Natural killer cell (primary cell): ENCODE results near the gene BATF. TPM values are rescaled to one million over a fixed set of nuclear protein-coding genes. Genes with fewer than 3 reads are reported as not detected.

Source experiments
- ATAC-seq, 3 donors: fragments of 150-1000 bp in 2 of 3; fragments of 200-7000 bp in 1 of 3; cut with Tn5 transposase; 1 replicate in 1 of 3; 2 replicates in 2 of 3; pipeline ENCODE4 v1.10.0; 2021; ENCODE audit warnings: mild to moderate bottlenecking in 2 of 3, moderate library complexity in 2 of 3
- DNase-seq, 2 donors: peaks; one replicate each; pipeline versions ENCODE4 v3.0.0 to v3.0.0-alpha.2; 2013 to 2021; ENCODE audit warnings: mixed read lengths in 1 of 2
- H3K27ac ChIP-seq: one replicate; pipeline ENCODE4 v1.5.1; 2013; ENCODE audit warnings: mild to moderate bottlenecking, low read length
- H3K27me3 ChIP-seq: one replicate; pipeline ENCODE4 v1.6.1; 2013; ENCODE audit warnings: low read length; ENCODE audit not compliant: control insufficient read depth, insufficient read depth
- H3K36me3 ChIP-seq: one replicate; pipeline ENCODE4 v1.6.1; 2013; ENCODE audit warnings: low read length; ENCODE audit not compliant: control insufficient read depth, insufficient read depth
- H3K4me1 ChIP-seq: one replicate; pipeline ENCODE4 v1.6.1; 2013; ENCODE audit warnings: low read length; ENCODE audit not compliant: control insufficient read depth, insufficient read depth
- H3K4me3 ChIP-seq: one replicate; pipeline ENCODE4 v1.5.1; 2013; ENCODE audit warnings: low read length
- H3K9me3 ChIP-seq: one replicate; pipeline ENCODE4 v1.6.1; 2013; ENCODE audit warnings: low read length; ENCODE audit not compliant: control insufficient read depth, insufficient read depth
- H3K27ac Mint-ChIP-seq, 2 donors: one replicate each; pipeline ENCODE4 v1.8.0; 2022; ENCODE audit warnings: mild to moderate bottlenecking in 2 of 2, mixed read lengths in 2 of 2, moderate library complexity in 1 of 2
- H3K27me3 Mint-ChIP-seq, 2 donors: one replicate each; pipeline ENCODE4 v1.8.0; 2022; ENCODE audit warnings: low read depth in 2 of 2, mixed read lengths in 2 of 2
- H3K36me3 Mint-ChIP-seq: one replicate; pipeline ENCODE4 v1.8.0; 2022; ENCODE audit warnings: mixed read lengths
- H3K4me1 Mint-ChIP-seq, 2 donors: one replicate each; pipeline ENCODE4 v1.8.0; 2022; ENCODE audit warnings: mixed read lengths in 2 of 2
- H3K4me3 Mint-ChIP-seq: one replicate; pipeline ENCODE4 v1.8.0; 2022; ENCODE audit warnings: mild to moderate bottlenecking, moderate library complexity, mixed read lengths
- H3K9me3 Mint-ChIP-seq, 2 donors: one replicate each; pipeline ENCODE4 v1.8.0; 2022; ENCODE audit warnings: mixed read lengths in 2 of 2
- CTCF ChIP-seq: fragments of 200-600 bp; IDR thresholded peaks from one replicate; pipeline ENCODE4 v1.8.0; 2022; ENCODE audit warnings: antibody characterized with exemption
- WGBS: methylation state at CpG from one replicate; pipeline ENCODE4 v1.1.7; 2013; ENCODE audit warnings: missing lambda C conversion rate; ENCODE audit not compliant: insufficient coverage; 5-methylcytosine and 5-hydroxymethylcytosine counted together
- intact Hi-C: fragments of 100-400 bp; cut with micrococcal nuclease; formaldehyde crosslinking; loops from one replicate; pipeline ENCODE4 v1.14.2; 2022
- total RNA-seq, 4 donors: library from RNA; stranded (reverse); fragments of 120-200 nt in 1 of 4; gene quantifications; one replicate each; pipeline versions ENCODE4 v1.2.3 to v1.2.4, GENCODE V29; 2013 to 2022

Gene BATF
- total RNA-seq, 3 donors from 2014 or later (not counting 1 experiment from before 2014, with no cell fraction given), result 12.6 to 32.5 (median 21.4) TPM

GRCh38 chr14:75578102-75578785 is 56.0 kb downstream of the BATF start, which contains the start of gene FLVCR2:
Gene FLVCR2 (plus strand): TSS chr14:75578620. CDS start chr14:75578973, 353 bp downstream.
- H3K4me3 Mint-ChIP-seq, result peak within 1 kb of the TSS; percentile 95
- Histone ChIP-seq H3K9me3 (no peaks in the 10 kb centered on the region), H3K27ac (no peak within 1 kb of the TSS), H3K27me3 (no peaks in the 10 kb centered on the region), H3K4me3 (peak within 1 kb of the TSS; percentile 38), H3K36me3 (no peaks in the 10 kb centered on the region), H3K4me1 (peaks cover 16% of the 10 kb centered on the region)
- DNase-seq (peak; percentile 33 to 76), ATAC-seq (peak; percentile 61 to 78 (median 72))
- H3K27ac Mint-ChIP-seq, result peak within 1 kb of the TSS; percentile 39 to 60
- no peaks in the 10 kb centered on the region for H3K36me3 Mint-ChIP-seq
- H3K4me1 Mint-ChIP-seq, result peaks cover 20 to 22% of the 10 kb centered on the region in 2 donors
- intact Hi-C loops, result loop anchor here (2.0 kb wide), 1 partner anchor 405 kb away; no protein-coding TSS in a partner anchor
- WGBS, result under 1% methylated on average over 49 of the region's 49 CpGs
- no peaks in the 10 kb centered on the region for H3K27me3 Mint-ChIP-seq
- no peak for TF ChIP-seq CTCF
- H3K9me3 Mint-ChIP-seq, result no peaks in the 10 kb centered on the region

GRCh38 chr14:75578786-75579337 is 56.6 kb downstream of the BATF start:
- Histone ChIP-seq H3K36me3 (no peaks in the 10 kb centered on the region), H3K4me3 (peak overlapping the region; percentile 38), H3K27ac (no peak overlapping the region), H3K9me3 (no peaks in the 10 kb centered on the region), H3K4me1 (peaks cover 16% of the 10 kb centered on the region), H3K27me3 (no peaks in the 10 kb centered on the region)
- intact Hi-C loops, result loop anchor here (2.0 kb wide), 1 partner anchor 404 kb away; no protein-coding TSS in a partner anchor
- Mint-ChIP-seq H3K4me3 (peak overlapping the region; percentile 95), H3K9me3 (no peaks in the 10 kb centered on the region), H3K27ac (no peak overlapping the region), H3K4me1 (peaks cover 20 to 22% of the 10 kb centered on the region in 2 donors), H3K27me3 (no peaks in the 10 kb centered on the region), H3K36me3 (no peaks in the 10 kb centered on the region)
- no peak for TF ChIP-seq CTCF
- peak in 2 of 3 donors; percentile 14 to 27 for ATAC-seq
- WGBS, result 54% methylated on average over 21 of the region's 21 CpGs
- DNase-seq, result peak in 1 of 2 donors; percentile 13

- H3K4me3 Mint-ChIP-seq, result peak overlapping the region; percentile 95
- WGBS, result 95% methylated on average over 13 of the region's 13 CpGs
- DNase-seq, result no peak
- intact Hi-C loops, result loop anchor here (2.0 kb wide), 1 partner anchor 403 kb away; no protein-coding TSS in a partner anchor
- no peak overlapping the region for H3K27ac ChIP-seq
- H3K9me3 Mint-ChIP-seq, result no peaks in the 10 kb centered on the region
- H3K36me3 Mint-ChIP-seq, result no peaks in the 10 kb centered on the region
- H3K27me3 ChIP-seq, result no peaks in the 10 kb centered on the region
- no peak for TF ChIP-seq CTCF
- H3K4me1 ChIP-seq, result peaks cover 16% of the 10 kb centered on the region
- H3K27ac Mint-ChIP-seq, result no peak overlapping the region
- H3K27me3 Mint-ChIP-seq, result no peaks in the 10 kb centered on the region
- H3K4me3 ChIP-seq, result no peak overlapping the region
- ATAC-seq, result no peak
- peaks cover 20 to 22% of the 10 kb centered on the region in 2 donors for H3K4me1 Mint-ChIP-seq
- H3K9me3 ChIP-seq, result no peaks in the 10 kb centered on the region
- H3K36me3 ChIP-seq, result no peaks in the 10 kb centered on the region
These were observed 57.1 kb downstream of the BATF start for GRCh38 chr14:75579338-75579864.
